Cortex of kidney (tissue), 1 donor: ENCODE measurements around the gene PNO1.

Source experiments
- DNase-seq: peaks from one replicate; lab custom pipeline; 2025; lab: John Stamatoyannopoulos, UW

Gene PNO1

DNA sequence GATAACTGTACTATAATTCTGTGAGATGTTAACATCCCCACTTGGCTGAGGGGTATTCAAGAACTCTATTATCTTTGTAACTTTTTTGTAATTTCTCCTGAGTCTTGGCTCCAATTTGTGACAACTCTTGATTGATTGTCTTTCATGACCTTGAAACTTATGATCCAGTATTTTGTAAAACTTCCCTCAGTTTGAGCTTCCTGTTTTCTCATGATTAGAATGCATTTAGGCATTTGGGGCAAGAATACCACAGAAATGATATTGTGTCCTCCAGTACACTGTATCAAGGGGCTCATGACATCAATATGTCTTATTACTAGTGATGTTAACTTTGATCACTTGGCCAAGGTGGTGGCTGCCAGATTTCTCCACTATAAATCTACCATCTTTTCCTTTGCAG lies 37.4 kb downstream of the PNO1 start:
- DNase-seq = no peak

DNA sequence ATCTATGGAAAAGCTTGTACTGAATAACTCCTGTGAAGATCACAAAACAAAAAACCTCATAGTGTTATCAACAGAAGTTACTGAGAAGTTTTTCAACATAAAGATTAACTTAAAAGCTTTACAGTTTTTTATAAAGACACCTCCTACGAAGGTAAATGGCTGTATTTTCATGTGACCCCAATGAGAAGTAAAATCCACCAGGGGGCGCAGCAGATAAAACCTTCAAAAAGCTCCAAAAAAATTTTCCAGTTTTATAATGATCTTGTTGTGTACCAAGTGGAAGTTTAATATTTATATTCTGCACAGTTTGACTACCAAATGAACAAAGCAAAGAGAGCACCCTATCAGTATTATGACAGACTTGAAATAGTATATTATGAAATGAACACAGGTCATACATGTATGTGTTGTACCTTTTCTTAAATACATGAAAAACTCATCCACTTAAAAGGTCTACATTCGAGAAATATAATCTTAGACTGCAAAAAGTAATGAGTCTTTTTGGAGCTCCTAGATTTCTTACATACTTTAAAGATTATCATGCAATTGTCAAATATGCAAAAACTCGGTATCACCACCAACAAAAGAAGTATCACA lies 38.5 kb downstream of the PNO1 start:
- DNase-seq = no peak

DNA sequence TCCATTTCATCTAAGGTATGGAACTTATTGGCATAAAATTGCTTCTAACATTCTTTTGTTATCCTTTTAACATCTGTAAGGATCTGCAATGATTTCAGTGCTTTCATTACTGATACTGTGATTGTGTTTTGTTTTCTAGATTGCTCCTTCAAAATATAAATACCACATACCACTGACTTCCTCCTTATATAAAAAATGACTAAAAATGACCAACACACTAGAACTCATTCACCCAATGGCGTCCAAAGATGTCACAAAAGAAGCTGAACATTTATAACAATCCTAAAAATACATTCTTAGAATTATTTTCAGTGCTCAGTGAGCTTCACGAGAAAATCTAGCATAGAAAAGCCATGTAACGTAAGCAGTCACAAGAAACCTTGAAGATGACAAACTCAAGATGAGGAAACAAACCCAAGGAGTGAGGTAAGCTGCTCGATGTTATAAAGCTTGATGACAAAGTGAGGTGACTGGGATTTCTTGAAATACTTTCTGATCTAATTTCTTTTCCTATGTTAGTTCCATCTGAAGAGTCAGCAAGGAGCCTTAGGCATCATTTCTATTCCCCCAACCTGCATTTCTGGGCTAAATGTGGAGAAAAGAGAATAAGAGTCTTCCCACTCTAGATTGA lies 42.6 kb downstream of the PNO1 start:
- no peak for DNase-seq

GRCh38 chr2:68203587-68203986 lies 45.9 kb downstream of the PNO1 start:
- DNase-seq = no peak

GRCh38 chr2:68206793-68207192 lies 49.1 kb downstream of the PNO1 start:
- no peak for DNase-seq

GRCh38 chr2:68214381-68214780 lies 56.7 kb downstream of the PNO1 start:
- DNase-seq = no peak

DNA sequence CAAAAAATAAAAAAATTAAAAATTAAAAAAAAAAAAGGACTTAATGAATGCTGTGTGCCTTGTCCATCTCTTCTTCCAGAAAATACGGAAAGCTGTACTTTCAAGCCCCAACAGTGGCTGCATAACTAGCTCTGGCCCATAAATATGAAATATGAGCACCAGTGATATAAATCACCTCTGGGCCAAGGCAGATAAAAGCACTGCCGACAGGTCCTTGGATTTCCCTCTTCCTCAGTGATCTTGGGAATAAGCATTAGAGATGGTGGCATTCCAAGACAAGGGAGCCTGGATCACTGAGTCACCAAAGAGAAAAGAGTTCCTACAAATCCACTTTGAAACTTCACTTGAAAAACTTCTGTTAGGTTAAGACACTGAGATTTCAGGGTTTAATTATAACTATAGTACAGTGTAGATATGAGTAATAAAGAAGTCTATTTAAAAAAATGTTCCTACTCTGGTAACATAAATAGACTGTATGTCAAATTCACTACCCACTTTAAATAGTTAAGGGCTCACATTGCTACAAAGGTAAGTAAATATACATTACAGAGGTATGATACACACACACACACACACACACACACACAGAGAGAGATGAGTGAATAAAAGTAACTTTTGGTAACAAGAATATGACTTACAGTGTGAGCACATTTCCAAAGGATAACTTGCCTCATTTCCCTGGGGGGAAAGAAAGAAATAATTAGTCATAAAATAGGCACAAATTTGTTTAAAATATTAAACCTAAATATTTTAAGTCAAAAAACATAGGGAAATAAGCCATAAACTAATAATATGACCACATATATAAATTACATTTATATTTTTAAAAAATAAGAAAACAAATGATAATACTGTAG lies 59.0 kb downstream of the PNO1 start:
- no peak for DNase-seq

GRCh38 chr2:68217729-68218128 lies 60.0 kb downstream of the PNO1 start:
- DNase-seq = no peak

DNA sequence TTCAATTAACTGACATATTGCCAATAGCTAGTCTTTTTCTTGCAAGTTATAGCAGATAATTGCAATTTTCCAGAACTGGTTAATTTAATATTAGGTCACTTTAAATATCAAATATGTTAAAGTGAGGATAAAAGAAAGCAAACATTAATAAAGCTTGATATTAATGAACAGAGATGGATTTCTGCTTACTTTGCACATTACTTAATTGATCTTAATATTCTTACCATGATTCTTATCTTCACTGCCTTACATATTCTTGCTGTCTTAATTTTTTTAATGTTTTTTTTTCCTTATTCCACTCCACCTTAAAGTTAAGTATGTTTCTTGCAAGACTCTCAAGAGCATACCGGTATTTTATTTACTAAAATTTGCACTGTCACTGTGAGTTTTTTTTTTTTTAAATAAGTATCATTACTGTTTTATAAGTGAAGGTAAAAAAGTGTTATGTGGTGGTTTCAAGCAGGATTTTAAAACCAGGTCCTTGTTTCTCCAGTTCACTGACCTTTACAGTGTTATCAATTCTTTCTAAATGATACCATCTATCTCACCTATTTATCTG lies 60.7 kb downstream of the PNO1 start:
- DNase-seq = no peak

DNA sequence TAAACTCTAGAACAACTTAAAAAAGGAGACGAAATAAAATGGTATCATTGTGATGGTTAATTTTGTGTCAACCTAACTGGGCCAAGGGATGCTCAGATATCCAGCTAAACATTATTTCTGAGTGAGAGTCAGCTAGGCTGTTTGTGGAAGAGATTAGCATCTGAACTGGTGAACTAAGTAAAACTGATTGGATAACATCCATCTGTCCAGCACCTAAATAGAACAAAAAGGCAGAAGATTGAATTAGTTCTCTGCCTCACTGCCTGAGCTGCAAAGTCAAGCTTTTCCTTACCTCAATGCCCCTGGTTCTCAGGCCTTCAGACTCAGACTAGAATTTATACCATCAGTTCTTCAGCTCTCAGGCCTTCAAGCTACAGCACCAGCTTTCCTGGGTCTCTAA lies 64.6 kb downstream of the PNO1 start:
- no peak for DNase-seq

DNA sequence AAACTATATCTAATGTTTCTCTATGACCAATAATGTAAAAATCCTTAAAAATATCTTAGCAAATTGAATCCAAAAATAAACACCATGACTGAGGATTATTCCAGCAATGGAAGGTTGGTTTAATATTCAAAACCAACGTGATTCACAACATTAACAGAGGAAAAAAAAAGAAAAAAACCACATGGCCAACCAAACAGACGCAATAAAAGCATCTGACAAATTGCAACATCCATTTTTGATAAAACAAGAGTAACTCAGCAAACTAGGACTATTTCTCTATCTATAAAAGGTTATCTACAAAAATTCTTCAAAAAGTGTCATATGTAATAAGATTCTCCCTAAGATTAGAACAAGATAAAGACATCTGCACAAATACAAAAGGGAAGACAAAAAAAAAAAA lies 65.7 kb downstream of the PNO1 start:
- no peak for DNase-seq

DNA sequence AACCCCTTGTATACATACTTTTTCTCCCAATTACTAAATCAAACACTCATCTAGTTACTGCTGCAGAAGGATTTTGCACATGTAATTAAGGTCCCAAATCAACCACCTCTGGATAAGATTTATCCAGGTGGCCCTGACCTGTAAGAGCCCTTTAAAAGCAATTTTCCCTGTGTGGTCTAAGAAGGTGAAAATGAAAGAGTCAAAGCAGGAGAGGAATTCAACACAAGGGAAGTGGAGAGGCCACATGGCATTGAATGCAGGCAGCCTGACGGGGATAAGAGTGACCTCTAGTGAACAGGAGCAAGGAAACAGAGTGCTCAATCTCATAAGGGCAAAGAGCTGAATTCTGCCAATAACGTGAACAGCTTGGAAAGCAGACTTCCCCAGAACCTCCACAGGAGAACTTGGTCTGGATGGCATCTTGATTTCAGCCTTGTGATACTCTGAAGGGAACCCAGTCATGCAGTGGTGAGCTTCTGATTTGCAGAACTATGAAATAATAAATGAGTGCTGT lies 67.5 kb downstream of the PNO1 start:
- no peak for DNase-seq
